ENCODE results near the gene SERPIND1. TPM values are rescaled to one million over a fixed set of nuclear protein-coding genes. Genes with fewer than 3 reads are reported as not detected.

The SERPIND1 gene
- total RNA-seq, 4 donors from 2014 or later, result 0.38 to 0.42 TPM; not detected in 2

DNA sequence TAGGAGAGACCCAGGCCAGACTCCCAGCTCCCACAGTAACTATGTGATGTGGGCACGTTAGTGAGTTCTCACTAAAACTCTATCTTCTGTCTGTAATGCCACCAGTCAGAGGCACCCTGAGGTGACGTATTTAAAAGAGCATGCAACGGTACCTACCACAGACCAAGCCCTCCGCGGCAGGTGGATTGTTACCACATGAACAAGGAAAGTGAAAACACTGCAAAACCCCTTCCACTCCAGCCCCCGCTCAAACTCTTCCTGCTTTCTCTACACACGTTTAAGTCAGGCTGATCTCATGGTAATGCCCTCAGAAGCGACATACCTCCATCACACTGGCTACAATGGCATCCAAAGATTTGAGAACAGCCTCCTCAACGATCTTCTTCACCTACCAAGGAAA is 36.7 kb downstream of the SERPIND1 start:
- DNase-seq, result no peak

DNA sequence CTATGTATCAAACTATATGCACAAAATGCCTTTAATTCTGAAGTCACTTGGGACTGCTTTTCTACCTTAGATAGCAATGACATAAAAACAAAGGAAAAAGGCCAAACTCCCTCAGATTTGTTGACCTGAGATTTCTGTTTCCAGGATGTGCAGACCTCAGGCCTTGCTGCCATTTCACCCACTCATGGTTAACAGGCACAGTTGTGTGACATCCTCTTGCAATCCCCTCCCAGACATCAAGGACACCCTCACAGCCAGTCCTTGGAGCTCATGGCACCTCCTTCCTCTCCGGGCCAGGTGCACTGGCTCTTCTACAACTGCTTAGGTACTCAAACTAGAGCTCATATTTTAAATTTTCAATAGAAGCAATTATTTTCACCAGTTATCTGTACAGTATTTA is 37.3 kb downstream of the SERPIND1 start:
- intact Hi-C loops (cut with DNase I), result no loop called here
- WGBS, 2 donors, result 100% methylated on average over 1 of the region's 1 CpG; no CpG with 5 or more reads in 1 of the 2 donors
- H3K9me3 ChIP-seq, result no peaks in the 10 kb centered on the region
- TF ChIP-seq, protein P1, sequence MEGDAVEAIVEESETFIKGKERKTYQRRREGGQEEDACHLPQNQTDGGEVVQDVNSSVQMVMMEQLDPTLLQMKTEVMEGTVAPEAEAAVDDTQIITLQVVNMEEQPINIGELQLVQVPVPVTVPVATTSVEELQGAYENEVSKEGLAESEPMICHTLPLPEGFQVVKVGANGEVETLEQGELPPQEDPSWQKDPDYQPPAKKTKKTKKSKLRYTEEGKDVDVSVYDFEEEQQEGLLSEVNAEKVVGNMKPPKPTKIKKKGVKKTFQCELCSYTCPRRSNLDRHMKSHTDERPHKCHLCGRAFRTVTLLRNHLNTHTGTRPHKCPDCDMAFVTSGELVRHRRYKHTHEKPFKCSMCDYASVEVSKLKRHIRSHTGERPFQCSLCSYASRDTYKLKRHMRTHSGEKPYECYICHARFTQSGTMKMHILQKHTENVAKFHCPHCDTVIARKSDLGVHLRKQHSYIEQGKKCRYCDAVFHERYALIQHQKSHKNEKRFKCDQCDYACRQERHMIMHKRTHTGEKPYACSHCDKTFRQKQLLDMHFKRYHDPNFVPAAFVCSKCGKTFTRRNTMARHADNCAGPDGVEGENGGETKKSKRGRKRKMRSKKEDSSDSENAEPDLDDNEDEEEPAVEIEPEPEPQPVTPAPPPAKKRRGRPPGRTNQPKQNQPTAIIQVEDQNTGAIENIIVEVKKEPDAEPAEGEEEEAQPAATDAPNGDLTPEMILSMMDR (IDR thresholded peaks at IDR 0.05), result no peak
- TF ChIP-seq POLR2A (IDR thresholded peaks at IDR 0.05), result no peak
- no peak overlapping the region for H3K27ac ChIP-seq
- peaks cover 0 to 99% (median 19%) of the 10 kb centered on the region in 3 donors for H3K36me3 ChIP-seq
- no peak for DNase-seq
- no peak overlapping the region for H3K4me3 ChIP-seq
- no peaks in the 10 kb centered on the region for H3K4me1 ChIP-seq
- H3K27me3 ChIP-seq, result no peaks in the 10 kb centered on the region

More for the DNA sequence above, 36.7 kb downstream of the SERPIND1 start:
- no peak overlapping the region for H3K27ac ChIP-seq
- 75 to 82% methylated on average over 7 to 9 of the region's 9 CpGs for WGBS, 2 donors
- intact Hi-C loops (cut with DNase I), result no loop called here
- TF ChIP-seq, protein P1 (IDR thresholded peaks at IDR 0.05), result no peak
- TF ChIP-seq POLR2A (IDR thresholded peaks at IDR 0.05), result no peak
- H3K36me3 ChIP-seq, result peaks cover 0 to 99% (median 19%) of the 10 kb centered on the region in 3 donors
- no peaks in the 10 kb centered on the region for H3K4me1 ChIP-seq
- no peaks in the 10 kb centered on the region for H3K9me3 ChIP-seq
- H3K27me3 ChIP-seq, result no peaks in the 10 kb centered on the region
- H3K4me3 ChIP-seq, result no peak overlapping the region

DNA sequence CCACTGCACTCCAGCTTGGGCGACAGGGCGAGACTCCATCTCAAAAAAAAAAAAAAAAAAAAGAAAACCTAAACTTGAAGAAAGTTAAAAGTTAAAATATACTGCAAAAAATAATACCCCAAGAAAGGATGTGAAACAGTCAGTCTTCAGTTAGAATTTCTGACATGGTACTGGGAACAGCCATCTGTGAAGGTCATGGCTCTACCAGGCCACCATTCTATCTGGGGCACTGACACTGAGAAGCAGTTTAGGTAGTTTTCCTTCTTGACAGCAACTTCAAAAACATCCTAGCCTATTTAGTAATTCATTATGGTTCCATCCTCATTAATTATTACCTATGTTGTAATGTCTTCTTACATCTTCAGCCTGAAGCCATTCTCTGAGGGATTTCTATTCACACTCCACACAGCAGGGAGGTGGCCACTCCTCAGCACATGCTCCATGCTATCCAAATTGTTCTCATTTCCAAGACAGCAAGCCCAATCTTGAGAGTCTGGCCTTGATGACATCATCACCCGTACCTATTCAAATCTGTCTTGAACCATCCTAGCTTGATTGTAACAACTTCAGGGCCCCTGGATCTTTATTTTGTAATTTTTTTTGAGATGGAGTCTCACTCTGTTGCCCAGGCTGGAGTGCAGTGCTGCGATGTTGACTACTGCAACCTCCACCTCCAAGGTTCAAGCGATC is 38.2 kb downstream of the SERPIND1 start:
- TF ChIP-seq, protein P1 (IDR thresholded peaks at IDR 0.05), result no peak
- TF ChIP-seq POLR2A (IDR thresholded peaks at IDR 0.05), result no peak
- H3K4me1 ChIP-seq, result no peaks in the 10 kb centered on the region
- H3K27me3 ChIP-seq, result no peaks in the 10 kb centered on the region
- no peak overlapping the region for H3K4me3 ChIP-seq
- peaks cover 0 to 99% (median 14%) of the 10 kb centered on the region in 3 donors for H3K36me3 ChIP-seq
- intact Hi-C loops (cut with DNase I), result no loop called here
- no peak for DNase-seq
- no peaks in the 10 kb centered on the region for H3K9me3 ChIP-seq
- WGBS, 2 donors, result 93% methylated on average over 5 of the region's 5 CpGs
- H3K27ac ChIP-seq, result no peak overlapping the region

DNA sequence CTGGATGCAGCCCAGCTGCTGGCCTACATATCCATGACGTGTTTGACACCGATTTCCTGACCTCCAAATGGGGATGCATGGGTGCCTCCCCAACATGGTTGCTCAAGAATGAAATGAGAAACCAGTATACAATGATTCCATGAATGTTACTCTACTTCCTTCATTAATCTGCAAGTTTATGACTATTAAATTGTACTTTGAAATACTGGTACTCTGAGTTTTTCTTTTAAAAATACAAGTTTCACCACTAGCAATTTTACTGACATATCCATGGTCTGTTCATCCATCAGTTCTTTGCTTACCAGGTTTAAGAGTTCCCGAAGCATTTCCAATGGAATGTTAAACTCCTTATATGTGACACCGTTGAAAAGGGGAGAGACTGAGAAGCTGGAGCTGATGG is 39.1 kb downstream of the SERPIND1 start:
- 94 to 97% methylated on average over 4 of the region's 4 CpGs for WGBS, 2 donors
- Histone ChIP-seq H3K36me3 (peaks cover 0 to 99% (median 17%) of the 10 kb centered on the region in 3 donors), H3K9me3 (no peaks in the 10 kb centered on the region), H3K4me1 (no peaks in the 10 kb centered on the region), H3K27ac (no peak overlapping the region), H3K4me3 (no peak overlapping the region), H3K27me3 (no peaks in the 10 kb centered on the region)
- no peak for DNase-seq
- TF ChIP-seq, protein P1 (IDR thresholded peaks at IDR 0.05), result no peak
- no peak for TF ChIP-seq POLR2A (IDR thresholded peaks at IDR 0.05)
- intact Hi-C loops (cut with DNase I), result no loop called here

DNA sequence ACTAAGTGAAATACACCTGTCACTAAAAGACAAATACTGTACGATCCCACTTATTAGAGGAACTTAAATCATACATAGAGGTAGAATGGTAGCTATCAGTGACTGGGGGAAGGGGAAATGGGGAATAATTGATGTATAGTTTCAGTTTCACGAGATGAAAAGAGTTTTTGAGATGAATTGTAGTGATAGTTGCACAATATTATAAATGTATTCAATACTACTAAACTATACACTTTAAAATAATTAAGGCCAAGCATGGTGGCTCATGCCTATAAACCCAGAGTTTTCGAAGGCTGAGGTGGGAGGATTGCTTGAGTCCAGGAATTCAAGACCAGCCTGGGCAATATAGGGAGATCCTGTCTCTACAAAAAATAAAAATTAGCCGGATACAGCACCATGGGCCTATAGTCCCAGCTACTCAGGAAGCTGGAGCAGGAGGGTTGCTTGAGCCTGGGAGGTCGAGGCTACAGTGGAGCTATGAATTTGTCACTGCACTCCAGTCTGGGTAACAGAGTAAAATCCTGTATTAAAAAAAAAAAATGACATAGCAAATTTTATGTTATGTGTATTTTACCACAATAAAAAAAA is 40.4 kb downstream of the SERPIND1 start:
- TF ChIP-seq, protein P1 (IDR thresholded peaks at IDR 0.05), result no peak
- TF ChIP-seq POLR2A (IDR thresholded peaks at IDR 0.05), result no peak
- Histone ChIP-seq H3K27ac (no peak overlapping the region), H3K27me3 (no peaks in the 10 kb centered on the region), H3K9me3 (no peaks in the 10 kb centered on the region), H3K4me1 (no peaks in the 10 kb centered on the region), H3K4me3 (no peak overlapping the region), H3K36me3 (peaks cover 0 to 99% (median 28%) of the 10 kb centered on the region in 3 donors)
- DNase-seq, result no peak
- 89 to 94% methylated on average over 5 of the region's 5 CpGs for WGBS, 2 donors
- intact Hi-C loops (cut with DNase I), result no loop called here

All from esophagus squamous epithelium (tissue), 5 donors.